Urinary bladder (tissue), 4 donors: ENCODE measurements around the gene OSGEP. TPM values are rescaled to one million over a fixed set of nuclear protein-coding genes. Genes with fewer than 3 reads are reported as not detected.

Experiments used
- DNase-seq: peaks from one replicate; pipeline ENCODE4 v3.0.0-alpha.2; 2015; ENCODE audit errors: extremely low spot score
- H3K27ac ChIP-seq: one replicate; pipeline ENCODE4 v1.5.1; 2013; ENCODE audit warnings: low read depth, mild to moderate bottlenecking, moderate library complexity
- H3K36me3 ChIP-seq: one replicate; pipeline ENCODE4 v1.6.1; 2013; ENCODE audit warnings: mild to moderate bottlenecking, moderate library complexity; ENCODE audit not compliant: insufficient read depth
- H3K4me1 ChIP-seq: one replicate; pipeline ENCODE4 v1.6.1; 2013; ENCODE audit warnings: mild to moderate bottlenecking, moderate library complexity; ENCODE audit not compliant: insufficient read depth
- H3K4me3 ChIP-seq: one replicate; pipeline ENCODE4 v1.5.1; 2013; ENCODE audit warnings: low read depth, low read length
- WGBS: extraction: QIAGEN DNeasy Blood & Tissue Kit; methylation state at CpG from one replicate; pipeline ENCODE4 v1.1.7; 2013; 5-methylcytosine and 5-hydroxymethylcytosine counted together
- polyA plus RNA-seq: library from polyadenylated mRNA; stranded (reverse); fragments of 200-250 nt; gene quantifications from one replicate; pipeline ENCODE4 v1.2.3, GENCODE V29; 2013
- total RNA-seq: library from RNA; depleted of rRNA; stranded (reverse); fragments of >200 nt; gene quantifications from one replicate; pipeline ENCODE4 v1.2.3, GENCODE V29; 2014
- donor health status: healthy with polysubstance abuse.
- donor health status: healthy.

Gene OSGEP
- total and polyA plus RNA-seq, 2 donors = 28.4 to 41.1 TPM

- DNase-seq = no peak
- H3K36me3 ChIP-seq = no peaks in the 10 kb centered on the region
- H3K4me3 ChIP-seq = peak overlapping the region; percentile 4
- H3K27ac ChIP-seq = peak overlapping the region; percentile 3
- H3K4me1 ChIP-seq = no peaks in the 10 kb centered on the region
- WGBS = 23% methylated on average over 44 of the region's 44 CpGs
Measured at GRCh38 chr14:20434701-20435581, 19.7 kb downstream of the OSGEP start.

GRCh38 chr14:20429801-20430669 lies 24.6 kb downstream of the OSGEP start:
- 82% methylated on average over 30 of the region's 30 CpGs for WGBS
- no peaks in the 10 kb centered on the region for H3K4me1 ChIP-seq
- H3K27ac ChIP-seq = no peak overlapping the region
- no peak for DNase-seq
- H3K4me3 ChIP-seq = no peak overlapping the region
- H3K36me3 ChIP-seq = no peaks in the 10 kb centered on the region

GRCh38 chr14:20428802-20429201 lies 25.8 kb downstream of the OSGEP start:
- 47% methylated on average over 5 of the region's 5 CpGs for WGBS
- Histone ChIP-seq H3K27ac (no peak overlapping the region), H3K36me3 (no peaks in the 10 kb centered on the region), H3K4me1 (no peaks in the 10 kb centered on the region), H3K4me3 (no peak overlapping the region)
- no peak for DNase-seq

GRCh38 chr14:20428010-20428365 lies 26.6 kb downstream of the OSGEP start:
- 73% methylated on average over 5 of the region's 5 CpGs for WGBS
- DNase-seq = no peak
- no peak overlapping the region for H3K4me3 ChIP-seq
- H3K4me1 ChIP-seq = no peaks in the 10 kb centered on the region
- no peaks in the 10 kb centered on the region for H3K36me3 ChIP-seq
- H3K27ac ChIP-seq = no peak overlapping the region

- Histone ChIP-seq H3K4me3 (no peak overlapping the region), H3K4me1 (no peaks in the 10 kb centered on the region), H3K36me3 (no peaks in the 10 kb centered on the region), H3K27ac (no peak overlapping the region)
- DNase-seq = no peak
- WGBS = 72% methylated on average over 5 of the region's 5 CpGs
Measured at GRCh38 chr14:20427231-20428009, 27.2 kb downstream of the OSGEP start.

GRCh38 chr14:20424851-20425250 lies 29.8 kb downstream of the OSGEP start:
- DNase-seq = no peak
- Histone ChIP-seq H3K36me3 (no peaks in the 10 kb centered on the region), H3K4me3 (no peak overlapping the region), H3K4me1 (no peaks in the 10 kb centered on the region), H3K27ac (no peak overlapping the region)
- 44% methylated on average over 2 of the region's 2 CpGs for WGBS

- Histone ChIP-seq H3K4me3 (no peak overlapping the region), H3K27ac (no peak overlapping the region), H3K4me1 (no peaks in the 10 kb centered on the region), H3K36me3 (no peaks in the 10 kb centered on the region)
- DNase-seq = no peak
- WGBS = 48% methylated on average over 2 of the region's 2 CpGs
Measured at GRCh38 chr14:20422886-20423285, 31.7 kb downstream of the OSGEP start.

GRCh38 chr14:20421267-20421666 lies 33.3 kb downstream of the OSGEP start:
- WGBS = 31% methylated on average over 2 of the region's 2 CpGs
- DNase-seq = no peak

GRCh38 chr14:20419419-20419818 lies 35.2 kb downstream of the OSGEP start:
- DNase-seq = no peak
- Histone ChIP-seq H3K36me3 (no peaks in the 10 kb centered on the region), H3K4me1 (no peaks in the 10 kb centered on the region), H3K4me3 (no peak overlapping the region), H3K27ac (no peak overlapping the region)
- 69% methylated on average over 1 of the region's 1 CpG for WGBS

More at GRCh38 chr14:20421267-20421666, 33.3 kb downstream of the OSGEP start:
- H3K4me1 ChIP-seq = no peaks in the 10 kb centered on the region
- H3K4me3 ChIP-seq = no peak overlapping the region
- no peak overlapping the region for H3K27ac ChIP-seq
- H3K36me3 ChIP-seq = no peaks in the 10 kb centered on the region

- 92% methylated on average over 2 of the region's 2 CpGs for WGBS
- DNase-seq = no peak
- Histone ChIP-seq H3K4me1 (no peaks in the 10 kb centered on the region), H3K4me3 (no peak overlapping the region), H3K36me3 (no peaks in the 10 kb centered on the region), H3K27ac (no peak overlapping the region)
Measured at GRCh38 chr14:20418501-20418909, 36.1 kb downstream of the OSGEP start.

GRCh38 chr14:20417250-20418186 lies 37.1 kb downstream of the OSGEP start:
- no peaks in the 10 kb centered on the region for H3K36me3 ChIP-seq
- no peak for DNase-seq
- H3K27ac ChIP-seq = no peak overlapping the region
- H3K4me3 ChIP-seq = no peak overlapping the region
- no peaks in the 10 kb centered on the region for H3K4me1 ChIP-seq
- WGBS = 69% methylated on average over 7 of the region's 7 CpGs

- Histone ChIP-seq H3K36me3 (no peaks in the 10 kb centered on the region), H3K4me1 (no peaks in the 10 kb centered on the region), H3K4me3 (no peak overlapping the region), H3K27ac (no peak overlapping the region)
- 92% methylated on average over 2 of the region's 2 CpGs for WGBS
- no peak for DNase-seq
Measured at GRCh38 chr14:20416223-20416622, 38.4 kb downstream of the OSGEP start.
